HepG2 (cell line): ENCODE measurements around the gene KLHL17.

Source experiments
- CBFB ChIP-seq: sonication (generic); formaldehyde crosslinking; IDR thresholded peaks from 2 replicates; pipeline ENCODE4 v1.4.0; 2020; ENCODE audit warnings: missing genetic modification reagents
- EZH2 ChIP-seq: conservative IDR thresholded peaks from 2 replicates; pipeline ENCODE4 v1.6.1; 2012; ENCODE audit warnings: mild to moderate bottlenecking, low read depth, low read length, moderate library complexity
- MEF2D ChIP-seq: sonication (generic); formaldehyde crosslinking; IDR thresholded peaks from 2 replicates; pipeline ENCODE4 v1.5.1; 2020; ENCODE audit warnings: mild to moderate bottlenecking, missing genetic modification reagents
- NFIB ChIP-seq: sonication (generic); formaldehyde crosslinking; IDR thresholded peaks from 2 replicates; pipeline ENCODE4 v1.9.0; 2021; ENCODE audit warnings: missing genetic modification reagents, mild to moderate bottlenecking, borderline replicate concordance
- PHB2 ChIP-seq: fragments of 450-650 bp; IDR thresholded peaks from 2 replicates; pipeline ENCODE4 v1.6.1; 2018; ENCODE audit not compliant: partially characterized antibody
- POLR2A ChIP-seq, 2 experiments: IDR thresholded peaks; 2 replicates each; pipeline ENCODE4 v1.6.1; 2011; ENCODE audit warnings: low read depth in 2 of 2, low read length in 2 of 2, mild to moderate bottlenecking in 1 of 2, moderate library complexity in 1 of 2; ENCODE audit not compliant: insufficient read depth in 1 of 2
- POLR2AphosphoS5 ChIP-seq: IDR thresholded peaks from 2 replicates; pipeline ENCODE4 v1.6.1; 2012; ENCODE audit warnings: low read depth, low read length
- ZFP37 ChIP-seq: sonication (generic); formaldehyde crosslinking; IDR thresholded peaks from 2 replicates; pipeline ENCODE4 v1.4.0; 2020; ENCODE audit warnings: missing genetic modification reagents, borderline replicate concordance
- ZNF317 ChIP-seq: sonication (generic); formaldehyde crosslinking; IDR thresholded peaks from 2 replicates; pipeline ENCODE4 v1.5.0; 2020; ENCODE audit warnings: mild to moderate bottlenecking, missing genetic modification reagents
- ZNF530 ChIP-seq: sonication (generic); formaldehyde crosslinking; IDR thresholded peaks from 2 replicates; pipeline ENCODE4 v1.5.0; 2020; ENCODE audit warnings: low read depth, mild to moderate bottlenecking, missing genetic modification reagents
- TF ChIP-seq, protein P1 (sequence below): IDR thresholded peaks from 2 replicates; pipeline ENCODE4 v1.6.1; 2016
- TF ChIP-seq, protein P2 (sequence below): sonication (generic); formaldehyde crosslinking; IDR thresholded peaks from 2 replicates; pipeline ENCODE4 v1.4.0; 2020; ENCODE audit warnings: mild to moderate bottlenecking, missing genetic modification reagents

GRCh38 chr1:963746-964525 is 3.6 kb downstream of the KLHL17 start:
- TF ChIP-seq ZNF530 (CRISPR knock-in tag) (no peak), POLR2AphosphoS5 (no peak), ZFP37 (no peak), EZH2 (no peak), POLR2A (IDR thresholded peaks at IDR 0.05; ENCODE audit: insufficient read depth in 1 of 2, low read depth in 2 of 2, low read length in 2 of 2) (no peak), NFIB (CRISPR knock-in tag) (no peak), CBFB (no peak), MEF2D (CRISPR knock-in tag) (no peak), PHB2 (no peak), ZNF317 (no peak)
- TF ChIP-seq, protein P1, sequence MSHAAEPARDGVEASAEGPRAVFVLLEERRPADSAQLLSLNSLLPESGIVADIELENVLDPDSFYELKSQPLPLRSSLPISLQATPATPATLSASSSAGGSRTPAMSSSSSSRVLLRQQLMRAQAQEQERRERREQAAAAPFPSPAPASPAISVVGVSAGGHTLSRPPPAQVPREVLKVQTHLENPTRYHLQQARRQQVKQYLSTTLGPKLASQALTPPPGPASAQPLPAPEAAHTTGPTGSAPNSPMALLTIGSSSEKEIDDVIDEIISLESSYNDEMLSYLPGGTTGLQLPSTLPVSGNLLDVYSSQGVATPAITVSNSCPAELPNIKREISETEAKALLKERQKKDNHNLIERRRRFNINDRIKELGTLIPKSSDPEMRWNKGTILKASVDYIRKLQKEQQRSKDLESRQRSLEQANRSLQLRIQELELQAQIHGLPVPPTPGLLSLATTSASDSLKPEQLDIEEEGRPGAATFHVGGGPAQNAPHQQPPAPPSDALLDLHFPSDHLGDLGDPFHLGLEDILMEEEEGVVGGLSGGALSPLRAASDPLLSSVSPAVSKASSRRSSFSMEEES (CRISPR knock-in tag): no peak
- TF ChIP-seq, protein P2, sequence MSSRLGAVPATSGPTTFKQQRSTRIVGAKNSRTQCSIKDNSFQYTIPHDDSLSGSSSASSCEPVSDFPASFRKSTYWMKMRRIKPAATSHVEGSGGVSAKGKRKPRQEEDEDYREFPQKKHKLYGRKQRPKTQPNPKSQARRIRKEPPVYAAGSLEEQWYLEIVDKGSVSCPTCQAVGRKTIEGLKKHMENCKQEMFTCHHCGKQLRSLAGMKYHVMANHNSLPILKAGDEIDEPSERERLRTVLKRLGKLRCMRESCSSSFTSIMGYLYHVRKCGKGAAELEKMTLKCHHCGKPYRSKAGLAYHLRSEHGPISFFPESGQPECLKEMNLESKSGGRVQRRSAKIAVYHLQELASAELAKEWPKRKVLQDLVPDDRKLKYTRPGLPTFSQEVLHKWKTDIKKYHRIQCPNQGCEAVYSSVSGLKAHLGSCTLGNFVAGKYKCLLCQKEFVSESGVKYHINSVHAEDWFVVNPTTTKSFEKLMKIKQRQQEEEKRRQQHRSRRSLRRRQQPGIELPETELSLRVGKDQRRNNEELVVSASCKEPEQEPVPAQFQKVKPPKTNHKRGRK: no peak
